VCaP (cell line): Measurements from ENCODE around the gene MVK.

ENCODE experiments used
- H3K27ac ChIP-seq: fragments of 450-650 bp; 2 replicates; pipeline ENCODE4 v1.5.1; 2017
- CTCF ChIP-seq: fragments of 450-650 bp; conservative IDR thresholded peaks from 2 replicates; pipeline ENCODE4 v1.5.1; 2017; ENCODE audit warnings: mild to moderate bottlenecking, moderate library complexity

Gene MVK

GRCh38 chr12:109547286-109547685 is 26.3 kb upstream of the MVK start:
- no peak for TF ChIP-seq CTCF
- H3K27ac ChIP-seq, result no peak overlapping the region

GRCh38 chr12:109548258-109548657 is 25.3 kb upstream of the MVK start:
- TF ChIP-seq CTCF, result no peak
- H3K27ac ChIP-seq, result no peak overlapping the region

GRCh38 chr12:109549613-109550270 is 23.9 kb upstream of the MVK start:
- H3K27ac ChIP-seq, result no peak overlapping the region
- TF ChIP-seq CTCF, result no peak

GRCh38 chr12:109550281-109550680 is 23.3 kb upstream of the MVK start:
- H3K27ac ChIP-seq, result no peak overlapping the region
- TF ChIP-seq CTCF, result no peak

GRCh38 chr12:109551108-109551507 is 22.5 kb upstream of the MVK start:
- no peak overlapping the region for H3K27ac ChIP-seq

GRCh38 chr12:109552971-109553370 is 20.6 kb upstream of the MVK start:
- H3K27ac ChIP-seq, result no peak overlapping the region
- no peak for TF ChIP-seq CTCF

More at GRCh38 chr12:109551108-109551507, 22.5 kb upstream of the MVK start:
- no peak for TF ChIP-seq CTCF

- no peak overlapping the region for H3K27ac ChIP-seq
Measured at GRCh38 chr12:109553483-109553882, 20.1 kb upstream of the MVK start.

More at GRCh38 chr12:109553483-109553882, 20.1 kb upstream of the MVK start:
- no peak for TF ChIP-seq CTCF
